ENCODE measurements around the gene ISCU. TPM values are rescaled to one million over a fixed set of nuclear protein-coding genes. Genes with fewer than 3 reads are reported as not detected.
"Not testable (repeated sequence)": the region's sequence is repeated elsewhere in the genome, so short reads cannot be mapped to it uniquely, and the experiment has no call there.

ISCU gene
- total RNA-seq, 3 donors from 2014 or later: 62.6 to 90.1 (median 78.7) TPM

DNA sequence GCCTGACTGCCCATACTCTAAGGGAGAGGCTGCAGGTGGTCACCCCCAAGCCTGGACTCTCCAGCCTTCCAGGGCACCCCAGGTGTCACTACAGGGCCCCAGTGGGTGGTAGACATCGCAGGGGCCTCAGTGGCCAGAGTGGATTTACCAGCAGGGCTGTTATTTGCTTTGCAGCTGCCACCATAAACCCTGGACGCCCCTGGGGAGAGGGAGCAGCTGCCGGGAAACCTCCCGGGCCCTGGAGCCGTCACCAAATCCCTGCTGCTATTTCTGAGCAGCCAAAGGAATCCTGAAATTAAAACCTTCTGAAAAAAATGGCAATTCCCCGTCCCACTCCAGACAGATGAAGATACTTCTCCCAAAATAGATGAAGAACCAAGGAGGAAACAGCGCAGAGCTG is 21.6 kb downstream of the ISCU start:
- Mint-ChIP-seq H3K36me3 (ENCODE audit: insufficient read depth) (no peaks in the 10 kb centered on the region), H3K27me3 (ENCODE audit: low read depth) (peaks cover 4% of the 10 kb centered on the region), H3K4me1 (ENCODE audit: low read depth) (no peaks in the 10 kb centered on the region)

DNA sequence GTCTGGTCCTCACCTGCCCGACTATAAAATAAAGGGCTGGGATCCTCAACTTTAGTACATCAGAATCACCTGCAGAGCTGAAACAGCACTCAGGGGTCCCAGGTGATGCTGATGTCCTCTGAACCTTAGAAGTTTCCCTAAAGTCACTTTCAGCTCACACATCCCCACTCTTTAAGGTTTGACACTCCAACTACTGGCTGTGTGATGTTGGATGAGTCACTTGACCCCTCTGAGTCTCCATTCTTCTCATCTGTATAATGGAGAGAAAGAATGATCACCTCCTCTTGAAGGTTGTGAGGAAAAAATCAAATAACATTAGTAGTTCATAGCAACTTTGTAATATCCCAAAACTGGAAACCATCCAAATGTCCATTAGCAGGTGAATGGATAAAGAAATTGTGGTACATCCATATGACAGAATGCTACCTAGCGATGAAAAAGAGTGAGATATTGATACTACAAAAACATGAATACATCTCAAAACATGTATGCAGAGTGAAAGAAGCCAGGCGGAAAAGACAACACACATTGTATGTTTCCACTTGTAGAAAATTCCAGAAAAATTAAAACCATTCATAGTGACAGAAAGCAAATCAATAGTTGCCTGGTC is 22.2 kb downstream of the ISCU start:
- H3K36me3 Mint-ChIP-seq (ENCODE audit: insufficient read depth): no peaks in the 10 kb centered on the region
- H3K9me3 Mint-ChIP-seq: no peaks in the 10 kb centered on the region
- ATAC-seq (no peak), DNase-seq (no peak)
- no peak overlapping the region for H3K4me3 Mint-ChIP-seq
- H3K4me1 Mint-ChIP-seq (ENCODE audit: low read depth): no peaks in the 10 kb centered on the region
- peaks cover 4% of the 10 kb centered on the region for H3K27me3 Mint-ChIP-seq (ENCODE audit: low read depth)

More for the DNA sequence above, 21.6 kb downstream of the ISCU start:
- DNase-seq: no peak
- no peak for ATAC-seq
- no peak overlapping the region for H3K4me3 Mint-ChIP-seq
- H3K9me3 Mint-ChIP-seq: peaks cover 2% of the 10 kb centered on the region

DNA sequence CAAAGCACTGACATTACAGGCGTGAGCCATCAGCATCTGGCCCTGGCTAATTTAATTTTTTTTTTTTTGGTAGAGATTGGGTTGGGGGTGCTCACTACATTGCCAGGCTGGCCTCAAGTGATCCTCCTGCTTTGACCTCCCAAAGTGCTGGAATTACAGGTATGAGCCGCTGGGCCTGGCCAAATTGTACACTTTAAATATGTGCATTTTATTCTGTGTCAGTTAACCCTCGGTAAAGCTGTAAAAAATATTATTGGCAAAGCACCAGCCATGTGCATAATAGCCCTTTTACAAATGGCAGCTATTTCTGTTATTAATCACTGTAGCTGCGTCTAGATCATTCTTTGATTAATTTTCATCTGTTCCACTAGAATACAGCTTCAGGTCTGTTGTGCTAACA is 23.5 kb downstream of the ISCU start:
- ATAC-seq: no peak
- no peaks in the 10 kb centered on the region for H3K9me3 Mint-ChIP-seq
- H3K27me3 Mint-ChIP-seq (ENCODE audit: low read depth): peaks cover 4% of the 10 kb centered on the region
- no peaks in the 10 kb centered on the region for H3K4me1 Mint-ChIP-seq (ENCODE audit: low read depth)
- H3K36me3 Mint-ChIP-seq (ENCODE audit: insufficient read depth): no peaks in the 10 kb centered on the region
- no peak overlapping the region for H3K4me3 Mint-ChIP-seq
- DNase-seq: no peak

DNA sequence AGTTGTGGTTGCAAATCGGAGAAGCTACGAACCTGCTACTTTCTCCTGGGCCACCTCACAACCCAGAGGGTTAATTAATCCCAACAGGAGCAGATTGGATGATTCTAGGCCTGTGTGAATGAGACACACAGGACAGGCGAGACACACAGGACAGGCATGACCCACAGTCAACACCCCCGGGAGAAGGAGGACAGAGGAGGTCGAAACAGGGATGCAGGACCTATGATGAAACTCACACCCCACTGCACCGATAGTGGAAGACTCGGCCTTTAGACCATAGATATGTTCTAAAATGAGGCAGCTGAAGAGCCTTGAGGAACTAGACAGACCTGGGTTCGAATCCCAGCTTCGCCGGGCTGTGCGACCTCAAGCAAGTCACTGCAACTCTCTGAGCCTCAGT is 23.9 kb downstream of the ISCU start:
- H3K4me1 Mint-ChIP-seq (ENCODE audit: low read depth): no peaks in the 10 kb centered on the region
- no peaks in the 10 kb centered on the region for H3K9me3 Mint-ChIP-seq
- ATAC-seq (no peak), DNase-seq (no peak)
- peaks cover 4% of the 10 kb centered on the region for H3K27me3 Mint-ChIP-seq (ENCODE audit: low read depth)
- no peak overlapping the region for H3K4me3 Mint-ChIP-seq
- no peaks in the 10 kb centered on the region for H3K36me3 Mint-ChIP-seq (ENCODE audit: insufficient read depth)

DNA sequence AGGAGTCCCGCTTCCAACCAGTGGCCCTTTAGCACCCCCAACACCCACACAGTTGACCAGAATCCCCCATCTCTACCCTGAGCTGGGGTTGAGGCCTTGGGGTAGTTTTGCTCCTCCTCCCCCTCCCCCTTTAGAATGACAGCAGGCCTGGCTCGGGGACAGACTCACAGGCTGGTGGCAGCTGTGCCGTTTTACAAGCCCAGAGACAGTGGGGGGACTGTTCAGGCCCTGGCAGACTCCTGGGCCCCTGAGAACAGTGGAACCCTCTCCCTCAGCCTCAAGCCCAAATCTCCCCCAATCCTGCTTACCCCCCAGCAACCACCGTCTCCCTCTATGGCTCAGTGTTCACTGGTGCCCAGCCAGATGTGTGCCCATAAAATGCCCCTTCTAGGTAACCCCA is 25.4 kb downstream of the ISCU start:
- ATAC-seq (no peak), DNase-seq (no peak)
- no peaks in the 10 kb centered on the region for H3K4me1 Mint-ChIP-seq (ENCODE audit: low read depth)
- no peaks in the 10 kb centered on the region for H3K9me3 Mint-ChIP-seq
- no peaks in the 10 kb centered on the region for H3K36me3 Mint-ChIP-seq (ENCODE audit: insufficient read depth)
- no peak overlapping the region for H3K4me3 Mint-ChIP-seq
- H3K27me3 Mint-ChIP-seq (ENCODE audit: low read depth): peaks cover 4% of the 10 kb centered on the region

DNA sequence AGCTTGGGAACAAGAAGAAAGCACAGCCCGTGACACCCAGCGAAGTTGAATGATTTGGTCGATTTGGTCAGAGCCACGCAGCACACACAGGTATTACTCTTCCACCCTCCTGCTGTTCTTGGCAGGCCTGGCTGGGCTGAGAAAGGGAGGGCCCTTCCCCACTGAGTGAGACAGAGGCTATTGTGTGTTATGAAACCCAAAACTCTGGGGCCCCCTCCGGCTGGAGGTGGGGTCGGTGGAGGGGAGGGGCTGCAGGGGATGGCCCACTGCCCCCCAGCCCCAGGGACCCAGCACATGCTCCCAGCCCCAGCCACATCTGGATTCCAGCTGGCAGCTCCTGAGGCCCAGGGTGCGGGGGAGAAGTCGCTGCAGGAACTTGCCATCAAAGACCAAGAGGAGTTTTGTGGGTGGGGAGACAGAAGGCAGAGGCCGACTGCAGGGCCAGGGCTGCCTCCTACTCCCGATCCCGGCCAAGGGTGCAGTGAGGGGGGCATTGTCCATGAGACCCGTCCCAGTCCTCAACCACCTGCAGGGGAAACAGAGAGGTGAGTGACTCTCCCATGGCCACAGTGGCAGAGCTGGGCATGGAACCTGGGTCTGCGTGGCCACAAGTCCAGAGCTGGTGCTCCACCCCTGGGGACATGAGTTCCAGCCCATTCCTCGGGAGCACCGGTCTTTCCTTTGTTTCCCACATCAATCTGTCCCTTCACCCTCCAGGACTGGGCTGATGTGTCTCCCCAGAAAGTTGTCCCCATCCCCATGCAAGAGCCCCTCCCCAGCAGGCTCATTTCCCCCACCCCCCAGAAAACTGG is 26.8 kb downstream of the ISCU start:
- Mint-ChIP-seq H3K9me3 (no peaks in the 10 kb centered on the region), H3K4me1 (ENCODE audit: low read depth) (no peaks in the 10 kb centered on the region), H3K36me3 (ENCODE audit: insufficient read depth) (no peaks in the 10 kb centered on the region), H3K27me3 (ENCODE audit: low read depth) (peaks cover 4% of the 10 kb centered on the region), H3K4me3 (no peak overlapping the region)
- ATAC-seq (no peak), DNase-seq (no peak)

DNA sequence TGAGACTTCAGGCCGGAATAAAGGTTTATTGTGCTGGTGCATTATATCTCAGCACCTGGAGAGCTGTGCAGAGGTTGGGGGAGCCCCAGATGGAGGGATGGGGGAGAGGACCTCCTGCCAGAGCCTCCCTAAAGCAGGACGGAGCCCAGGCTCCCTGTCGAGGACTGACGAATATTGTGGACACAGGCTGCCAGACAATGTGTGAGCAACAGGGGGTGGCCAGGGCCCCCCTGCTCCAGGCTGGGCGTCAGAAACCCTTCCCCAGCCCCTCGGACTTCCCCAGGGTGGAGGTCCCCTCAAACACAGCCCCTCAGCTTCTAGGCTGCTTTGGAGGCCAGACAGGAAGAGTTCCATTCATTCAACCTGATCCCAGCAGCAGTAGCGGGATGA is 27.4 kb downstream of the ISCU start:
- H3K36me3 Mint-ChIP-seq (ENCODE audit: insufficient read depth): no peaks in the 10 kb centered on the region
- no peak overlapping the region for H3K4me3 Mint-ChIP-seq
- no peaks in the 10 kb centered on the region for H3K9me3 Mint-ChIP-seq
- no peaks in the 10 kb centered on the region for H3K4me1 Mint-ChIP-seq (ENCODE audit: low read depth)
- DNase-seq: no peak
- no peak for ATAC-seq
- H3K27me3 Mint-ChIP-seq (ENCODE audit: low read depth): peaks cover under 1% of the 10 kb centered on the region

DNA sequence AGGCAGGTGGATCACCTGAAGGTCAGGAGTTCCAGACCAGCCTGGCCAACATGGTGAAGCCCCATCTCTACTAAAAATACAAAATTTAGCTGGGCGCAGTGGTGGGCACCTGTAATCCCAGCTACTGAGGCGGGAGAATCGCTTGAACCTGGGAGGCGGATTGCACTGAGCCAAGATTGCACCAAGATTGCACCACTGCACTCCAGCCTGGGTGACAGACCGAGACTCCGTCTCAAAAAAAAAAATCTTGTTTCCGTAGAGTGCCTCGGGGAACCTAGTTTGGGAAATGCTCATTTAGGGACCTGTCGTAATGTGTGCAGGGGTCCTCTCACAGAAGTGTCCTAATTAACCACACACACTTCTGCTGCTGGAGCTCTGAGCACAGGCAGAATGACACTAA is 28.1 kb downstream of the ISCU start:
- not testable (repeated sequence) for H3K36me3 Mint-ChIP-seq (ENCODE audit: insufficient read depth); H3K27me3 Mint-ChIP-seq (ENCODE audit: low read depth); H3K4me1 Mint-ChIP-seq (ENCODE audit: low read depth); H3K4me3 Mint-ChIP-seq; DNase-seq; H3K9me3 Mint-ChIP-seq; ATAC-seq

DNA sequence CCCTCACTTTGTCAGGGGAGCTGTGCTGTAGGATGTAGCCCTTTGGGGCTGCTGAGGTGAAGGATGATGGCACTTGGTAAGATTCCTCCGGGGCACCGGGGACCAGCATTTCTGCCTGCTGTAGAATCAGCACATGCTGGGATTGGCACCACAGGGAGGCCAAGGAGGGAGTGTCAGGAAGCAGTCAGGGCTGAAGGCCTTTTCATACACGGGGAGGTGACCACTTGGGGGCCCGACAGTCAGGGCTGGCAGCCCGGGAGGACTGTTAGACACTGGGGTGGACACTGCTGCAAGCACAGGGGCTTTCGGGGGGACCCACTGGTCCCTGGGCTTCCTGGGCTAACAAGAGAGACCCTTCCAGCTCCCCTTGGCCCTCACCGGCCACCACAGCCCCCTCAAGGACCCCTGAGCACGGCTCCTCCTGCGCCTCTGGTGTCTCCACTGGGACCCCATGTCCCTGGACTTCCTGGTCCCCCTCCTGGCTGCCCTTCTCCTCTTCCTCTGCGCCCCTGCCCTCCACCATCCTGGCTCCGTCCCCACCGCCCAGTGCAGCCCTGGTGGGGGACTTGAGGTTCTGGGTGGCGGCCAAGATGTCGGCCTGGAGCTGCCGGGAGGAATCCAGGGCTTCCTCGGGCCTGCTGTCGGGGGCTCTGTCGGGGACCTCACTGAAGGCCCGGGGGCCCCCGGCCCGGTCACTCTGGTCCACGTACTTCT is 29.0 kb downstream of the ISCU start:
- H3K4me3 Mint-ChIP-seq: no peak overlapping the region
- H3K36me3 Mint-ChIP-seq (ENCODE audit: insufficient read depth): no peaks in the 10 kb centered on the region

DNA sequence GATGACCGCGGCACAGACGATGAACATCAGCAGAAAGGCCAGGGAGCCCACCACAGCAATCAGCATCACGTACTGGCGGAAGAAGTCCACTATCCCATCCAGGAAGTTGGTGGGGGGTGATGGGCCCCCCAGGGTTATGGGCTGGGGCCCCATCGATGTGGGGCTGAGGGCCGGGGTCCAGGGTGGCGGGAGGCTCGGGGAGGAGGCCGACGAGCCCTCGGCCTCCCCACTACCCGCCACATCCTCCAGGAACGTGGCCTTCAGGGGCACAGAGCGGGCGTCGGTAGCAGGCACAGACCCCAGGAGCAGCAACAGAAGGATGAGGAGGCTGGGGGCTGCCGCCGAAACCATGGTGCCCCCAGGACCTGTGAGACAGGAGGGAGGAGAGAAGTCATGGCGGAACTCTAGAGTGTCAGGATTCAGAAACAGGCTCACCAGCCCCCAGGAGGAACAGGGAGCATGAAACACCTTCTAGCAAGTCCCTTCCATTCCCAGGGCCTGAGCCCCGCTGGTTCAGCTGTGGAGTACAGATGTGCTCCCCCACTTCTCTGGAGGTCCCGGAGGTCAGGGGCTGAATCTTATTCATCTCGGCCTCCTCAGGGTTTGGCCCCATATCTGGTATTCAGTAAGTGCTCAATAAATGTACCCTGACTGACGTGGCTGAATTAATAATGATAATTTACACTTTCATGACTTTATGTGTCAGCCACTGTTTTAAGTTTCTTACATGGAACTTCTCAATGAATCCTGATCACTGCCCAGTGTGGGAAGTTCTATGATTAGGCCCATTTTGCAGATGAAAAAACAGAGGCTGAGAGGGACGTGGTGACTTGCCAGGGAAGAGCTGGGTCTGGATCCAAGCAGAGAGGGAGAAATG is 29.9 kb downstream of the ISCU start:
- Mint-ChIP-seq H3K4me3 (no peak overlapping the region), H3K4me1 (ENCODE audit: low read depth) (no peaks in the 10 kb centered on the region), H3K36me3 (ENCODE audit: insufficient read depth) (no peaks in the 10 kb centered on the region), H3K9me3 (no peaks in the 10 kb centered on the region), H3K27me3 (ENCODE audit: low read depth) (no peaks in the 10 kb centered on the region)
- no peak for DNase-seq
- no peak for ATAC-seq

More for the DNA sequence above, 29.0 kb downstream of the ISCU start:
- ATAC-seq (no peak), DNase-seq (no peak)
- Mint-ChIP-seq H3K9me3 (no peaks in the 10 kb centered on the region), H3K27me3 (ENCODE audit: low read depth) (no peaks in the 10 kb centered on the region), H3K4me1 (ENCODE audit: low read depth) (no peaks in the 10 kb centered on the region)

DNA sequence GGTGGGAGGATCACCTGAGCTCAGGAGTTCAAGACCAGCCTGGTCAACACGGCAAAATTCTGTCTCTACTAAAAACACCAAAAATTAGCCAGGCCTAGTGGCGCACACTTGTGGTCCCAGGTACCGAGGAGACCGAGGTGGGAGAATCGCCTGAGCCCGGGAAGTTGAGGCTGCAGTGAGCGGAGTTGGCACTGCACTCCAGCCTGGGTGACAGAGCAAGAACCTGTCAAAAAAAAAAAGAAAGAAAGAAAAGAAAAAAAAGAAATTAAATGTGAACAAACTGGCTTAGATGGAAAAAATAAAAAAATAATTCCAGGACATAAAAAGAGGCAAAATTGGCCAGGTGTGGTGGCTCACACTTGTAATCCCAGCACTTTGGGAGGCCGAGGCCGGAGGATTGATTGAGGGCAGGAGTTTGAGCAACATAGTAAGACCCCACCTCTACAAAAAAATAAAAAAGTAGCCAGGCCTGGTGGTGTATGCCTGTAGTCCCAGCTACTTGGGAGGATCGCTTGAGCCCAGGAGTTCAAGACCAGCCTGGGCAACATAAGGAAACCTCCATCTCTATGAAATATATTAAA is 32.0 kb downstream of the ISCU start:
- H3K4me3 Mint-ChIP-seq: no peak overlapping the region
- DNase-seq (no peak), ATAC-seq (no peak)
- no peaks in the 10 kb centered on the region for H3K4me1 Mint-ChIP-seq (ENCODE audit: low read depth)
- no peaks in the 10 kb centered on the region for H3K9me3 Mint-ChIP-seq
- no peaks in the 10 kb centered on the region for H3K27me3 Mint-ChIP-seq (ENCODE audit: low read depth)
- no peaks in the 10 kb centered on the region for H3K36me3 Mint-ChIP-seq (ENCODE audit: insufficient read depth)

DNA sequence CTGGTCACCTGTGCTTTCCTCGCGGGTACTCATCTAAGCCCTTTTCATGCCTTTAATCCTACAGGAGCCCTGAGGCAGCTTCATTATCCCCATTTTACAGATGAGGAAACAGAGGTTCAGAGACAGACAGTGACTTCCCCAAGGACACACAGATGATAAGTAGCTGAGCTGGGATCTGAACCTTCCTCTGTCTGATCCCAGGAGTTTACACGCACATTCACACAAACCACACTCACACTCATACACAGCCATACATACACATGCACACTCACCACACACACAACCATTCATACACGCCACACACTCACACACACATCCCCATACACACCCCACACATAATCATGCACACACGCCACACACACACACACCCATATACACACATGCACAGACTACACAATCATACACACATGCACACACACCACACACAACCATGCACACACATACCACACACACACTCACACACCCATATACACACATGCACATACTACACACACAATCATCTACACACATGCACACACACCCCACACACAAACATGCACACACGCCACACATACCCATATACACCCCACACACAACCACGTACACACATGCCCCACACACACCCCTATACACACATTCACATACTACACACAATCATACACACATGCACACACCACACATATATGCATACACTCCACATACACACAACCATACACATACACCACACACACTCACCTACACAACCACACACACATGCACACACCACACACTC is 32.7 kb downstream of the ISCU start:
- DNase-seq (no peak), ATAC-seq (no peak)
- no peaks in the 10 kb centered on the region for H3K36me3 Mint-ChIP-seq (ENCODE audit: insufficient read depth)
- H3K4me1 Mint-ChIP-seq (ENCODE audit: low read depth): no peaks in the 10 kb centered on the region
- H3K4me3 Mint-ChIP-seq: no peak overlapping the region
- no peaks in the 10 kb centered on the region for H3K9me3 Mint-ChIP-seq
- no peaks in the 10 kb centered on the region for H3K27me3 Mint-ChIP-seq (ENCODE audit: low read depth)

All from activated T-cell treated with anti-CD3 and anti-CD28 coated beads, Interleukin-2, amount 50 U/mL, for 4 hours (primary cell).